Parathyroid adenoma (tissue), 2 donors: ENCODE results near the gene XPNPEP3.
"Not testable (repeated sequence)": the region's sequence is repeated elsewhere in the genome, so short reads cannot be mapped to it uniquely, and the experiment has no call there.

ENCODE experiments used
- H2AFZ ChIP-seq: fragments of 300-600 bp; sonication (generic); one replicate; pipeline ENCODE4 v1.7.0; 2017; ENCODE audit warnings: antibody characterized with exemption, mild to moderate bottlenecking
- H3K27ac ChIP-seq: fragments of 300-600 bp; sonication (generic); one replicate; pipeline ENCODE4 v1.7.0; 2017
- H3K27me3 ChIP-seq: fragments of 300-600 bp; sonication (generic); one replicate; pipeline ENCODE4 v1.7.0; 2017; ENCODE audit warnings: low read length; ENCODE audit not compliant: control insufficient read depth, insufficient read depth
- H3K36me3 ChIP-seq: fragments of 300-600 bp; sonication (generic); one replicate; pipeline ENCODE4 v1.7.0; 2017; ENCODE audit warnings: low read length; ENCODE audit not compliant: control insufficient read depth, insufficient read depth
- H3K4me1 ChIP-seq: fragments of 300-600 bp; sonication (generic); one replicate; pipeline ENCODE4 v1.7.0; 2017; ENCODE audit warnings: control low read depth
- H3K4me2 ChIP-seq: fragments of 300-600 bp; sonication (generic); one replicate; pipeline ENCODE4 v1.7.0; 2017; ENCODE audit warnings: low read length
- H3K4me3 ChIP-seq: fragments of 300-600 bp; sonication (generic); one replicate; pipeline ENCODE4 v1.7.0; 2017; ENCODE audit warnings: low read depth, low read length
- H3K79me2 ChIP-seq: fragments of 300-600 bp; sonication (generic); one replicate; pipeline ENCODE4 v1.7.0; 2017; ENCODE audit warnings: control low read depth
- H3K9ac ChIP-seq: fragments of 300-600 bp; sonication (generic); one replicate; pipeline ENCODE4 v1.7.0; 2017; ENCODE audit warnings: mild to moderate bottlenecking
- H3K9me3 ChIP-seq: fragments of 300-600 bp; sonication (generic); one replicate; pipeline ENCODE4 v1.7.0; 2017; ENCODE audit warnings: low read length; ENCODE audit not compliant: control insufficient read depth
- CTCF ChIP-seq: fragments of 300-600 bp; sonication (generic); IDR thresholded peaks from one replicate; pipeline ENCODE4 v1.7.0; 2017; ENCODE audit warnings: antibody characterized with exemption, mild to moderate bottlenecking
- donor health status: primary hyperparathyroidism.

The XPNPEP3 gene

DNA sequence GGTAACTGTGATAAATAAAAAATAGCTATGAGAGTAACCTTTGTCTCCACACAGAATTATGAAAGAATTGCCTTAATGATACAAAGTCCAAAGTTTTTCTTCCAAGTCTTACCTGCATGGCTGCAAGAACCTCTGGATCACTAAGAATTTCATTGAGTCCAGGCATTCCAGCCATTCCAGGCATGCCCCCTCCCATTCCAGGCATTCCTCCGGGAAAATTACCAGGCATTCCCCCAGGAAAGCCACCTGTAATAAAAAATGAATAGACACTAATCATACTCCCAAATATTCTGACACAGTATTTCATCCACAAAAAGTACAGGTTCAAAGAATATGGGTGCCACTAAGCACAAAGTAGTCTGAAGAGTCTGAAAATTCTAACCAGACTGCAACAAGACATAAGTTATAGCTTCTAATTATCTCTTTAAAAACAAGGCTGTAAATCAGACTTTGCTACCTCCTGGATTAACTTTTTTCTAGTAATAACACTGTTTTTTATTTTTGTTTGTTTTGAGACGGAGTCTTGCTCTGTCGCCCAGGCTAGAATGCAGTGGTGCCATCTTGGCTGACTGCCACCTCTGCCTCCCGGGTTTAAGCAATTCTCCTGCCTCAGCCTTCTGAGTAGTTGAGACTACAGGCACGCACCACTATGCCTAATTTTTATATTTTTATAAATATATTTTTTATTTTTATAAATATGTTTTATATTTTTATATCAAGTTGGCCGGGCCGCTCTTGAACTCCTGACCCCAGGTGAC, 29.8 kb upstream of the XPNPEP3 start:
- no peak overlapping the region for H3K9ac ChIP-seq

GRCh38 chr22:40829131-40829530, 27.8 kb upstream of the XPNPEP3 start:
- Histone ChIP-seq H3K9me3 (no peaks in the 10 kb centered on the region), H3K4me3 (no peak overlapping the region), H3K27ac (no peak overlapping the region), H3K27me3 (no peaks in the 10 kb centered on the region), H2AFZ (no peak overlapping the region), H3K4me1 (no peaks in the 10 kb centered on the region), H3K4me2 (no peak overlapping the region), H3K9ac (no peak overlapping the region), H3K36me3 (no peaks in the 10 kb centered on the region), H3K79me2 (no peaks in the 10 kb centered on the region)
- no peak for TF ChIP-seq CTCF

More for the DNA sequence above, 29.8 kb upstream of the XPNPEP3 start:
- Histone ChIP-seq H3K27ac (no peak overlapping the region), H3K4me1 (no peaks in the 10 kb centered on the region), H2AFZ (no peak overlapping the region), H3K4me3 (no peak overlapping the region), H3K9me3 (no peaks in the 10 kb centered on the region), H3K4me2 (no peak overlapping the region), H3K79me2 (no peaks in the 10 kb centered on the region), H3K36me3 (no peaks in the 10 kb centered on the region), H3K27me3 (no peaks in the 10 kb centered on the region)
- TF ChIP-seq CTCF: no peak

DNA sequence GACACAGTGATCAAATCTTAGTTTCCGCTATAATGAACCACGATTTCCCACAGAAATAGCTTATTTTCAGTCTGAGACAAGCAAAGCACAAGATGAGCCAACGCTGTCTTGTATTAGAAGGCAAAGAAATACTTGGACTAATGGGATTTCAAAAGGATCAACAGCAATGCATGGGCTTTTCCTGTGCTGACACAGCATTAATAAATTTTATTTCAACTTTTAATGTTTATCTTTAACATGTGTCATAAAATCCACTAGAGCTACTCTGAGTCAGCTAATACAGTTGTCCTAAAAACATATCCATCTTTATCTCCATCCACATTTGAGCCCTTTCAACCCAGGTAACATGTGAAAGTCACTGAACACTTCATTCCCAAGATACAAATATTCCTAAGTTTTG, 22.3 kb upstream of the XPNPEP3 start:
- no peaks in the 10 kb centered on the region for H3K36me3 ChIP-seq
- no peak overlapping the region for H2AFZ ChIP-seq
- H3K4me1 ChIP-seq: no peaks in the 10 kb centered on the region
- H3K27ac ChIP-seq: no peak overlapping the region
- H3K27me3 ChIP-seq: no peaks in the 10 kb centered on the region
- H3K4me3 ChIP-seq: no peak overlapping the region
- H3K9ac ChIP-seq: no peak overlapping the region
- no peaks in the 10 kb centered on the region for H3K9me3 ChIP-seq
- TF ChIP-seq CTCF: no peak
- no peaks in the 10 kb centered on the region for H3K79me2 ChIP-seq
- H3K4me2 ChIP-seq: no peak overlapping the region

- H3K4me3 ChIP-seq: no peak overlapping the region
- no peaks in the 10 kb centered on the region for H3K79me2 ChIP-seq
- H3K27me3 ChIP-seq: no peaks in the 10 kb centered on the region
- no peak overlapping the region for H3K9ac ChIP-seq
- no peak for TF ChIP-seq CTCF
- no peaks in the 10 kb centered on the region for H3K36me3 ChIP-seq
- H3K27ac ChIP-seq: no peak overlapping the region
- H3K9me3 ChIP-seq: no peaks in the 10 kb centered on the region
- H3K4me2 ChIP-seq: no peak overlapping the region
- H3K4me1 ChIP-seq: no peaks in the 10 kb centered on the region
- no peak overlapping the region for H2AFZ ChIP-seq
Observed at GRCh38 chr22:40838486-40838885, 18.5 kb upstream of the XPNPEP3 start.

- Histone ChIP-seq H3K79me2 (peaks cover 3% of the 10 kb centered on the region), H3K9ac (no peak overlapping the region), H2AFZ (no peak overlapping the region), H3K4me1 (no peaks in the 10 kb centered on the region), H3K9me3 (no peaks in the 10 kb centered on the region), H3K36me3 (no peaks in the 10 kb centered on the region), H3K4me3 (no peak overlapping the region), H3K27me3 (no peaks in the 10 kb centered on the region), H3K27ac (no peak overlapping the region), H3K4me2 (no peak overlapping the region)
- no peak for TF ChIP-seq CTCF
Observed at GRCh38 chr22:40844951-40845350, 12.0 kb upstream of the XPNPEP3 start.

- H3K4me2 ChIP-seq, H3K27ac ChIP-seq, H3K27me3 ChIP-seq, H3K4me1 ChIP-seq, H3K36me3 ChIP-seq, H2AFZ ChIP-seq, H3K9ac ChIP-seq, H3K9me3 ChIP-seq, H3K79me2 ChIP-seq, H3K4me3 ChIP-seq: not testable (repeated sequence)
Observed at GRCh38 chr22:40845816-40846215, 11.1 kb upstream of the XPNPEP3 start.
